Lower lobe of right lung (tissue), 2 donors: Measurements from ENCODE around the gene PALM3. TPM values are rescaled to one million over a fixed set of nuclear protein-coding genes. Genes with fewer than 3 reads are reported as not detected.
"Not testable (repeated sequence)": the region's sequence is repeated elsewhere in the genome, so short reads cannot be mapped to it uniquely, and the experiment has no call there.

Experiments used
- ATAC-seq, 2 donors: fragments of 200-7000 bp; cut with Tn5 transposase; one replicate each; pipeline ENCODE4 v1.9.1; 2020 to 2022; ENCODE audit warnings: mild to moderate bottlenecking in 2 of 2, moderate library complexity in 2 of 2
- DNase-seq: peaks from one replicate; pipeline ENCODE4 v3.0.0-alpha.2; 2020
- H3K27ac ChIP-seq: fragments of 200-600 bp; one replicate; pipeline ENCODE4 v1.8.0; 2022
- H3K27me3 ChIP-seq: fragments of 200-600 bp; one replicate; pipeline ENCODE4 v1.8.0; 2022; ENCODE audit warnings: low read depth
- H3K36me3 ChIP-seq: fragments of 200-600 bp; one replicate; pipeline ENCODE4 v1.8.0; 2022; ENCODE audit warnings: mild to moderate bottlenecking
- H3K4me1 ChIP-seq: fragments of 200-600 bp; one replicate; pipeline ENCODE4 v1.8.0; 2022
- H3K4me3 ChIP-seq: fragments of 200-600 bp; one replicate; pipeline ENCODE4 v1.8.0; 2022; ENCODE audit warnings: mild to moderate bottlenecking
- H3K9me3 ChIP-seq: fragments of 200-600 bp; one replicate; pipeline ENCODE4 v1.8.0; 2022
- intact Hi-C: fragments of 100-400 bp; cut with DNase I; formaldehyde crosslinking; loops from one replicate; pipeline ENCODE4 v1.11.0; 2022
- total RNA-seq: library from RNA; stranded (reverse); fragmentation: NEBNext Ultra II Directional; extraction: Animal tissue kit (Norgen Biotek cat#: 25700); gene quantifications from one replicate; pipeline ENCODE4 v1.2.1, GENCODE V29; 2021
- TF ChIP-seq, protein P1 (sequence below): fragments of 200-600 bp; IDR thresholded peaks from one replicate; pipeline ENCODE4 v1.8.0; 2022; ENCODE audit warnings: antibody characterized with exemption, mild to moderate bottlenecking
- donor health status: DM: no; HTN: yes; CAD: no; lungs with severe emphysema.

PALM3 gene
- total RNA-seq, 1 donor from 2014 or later = 7.7 TPM

DNA sequence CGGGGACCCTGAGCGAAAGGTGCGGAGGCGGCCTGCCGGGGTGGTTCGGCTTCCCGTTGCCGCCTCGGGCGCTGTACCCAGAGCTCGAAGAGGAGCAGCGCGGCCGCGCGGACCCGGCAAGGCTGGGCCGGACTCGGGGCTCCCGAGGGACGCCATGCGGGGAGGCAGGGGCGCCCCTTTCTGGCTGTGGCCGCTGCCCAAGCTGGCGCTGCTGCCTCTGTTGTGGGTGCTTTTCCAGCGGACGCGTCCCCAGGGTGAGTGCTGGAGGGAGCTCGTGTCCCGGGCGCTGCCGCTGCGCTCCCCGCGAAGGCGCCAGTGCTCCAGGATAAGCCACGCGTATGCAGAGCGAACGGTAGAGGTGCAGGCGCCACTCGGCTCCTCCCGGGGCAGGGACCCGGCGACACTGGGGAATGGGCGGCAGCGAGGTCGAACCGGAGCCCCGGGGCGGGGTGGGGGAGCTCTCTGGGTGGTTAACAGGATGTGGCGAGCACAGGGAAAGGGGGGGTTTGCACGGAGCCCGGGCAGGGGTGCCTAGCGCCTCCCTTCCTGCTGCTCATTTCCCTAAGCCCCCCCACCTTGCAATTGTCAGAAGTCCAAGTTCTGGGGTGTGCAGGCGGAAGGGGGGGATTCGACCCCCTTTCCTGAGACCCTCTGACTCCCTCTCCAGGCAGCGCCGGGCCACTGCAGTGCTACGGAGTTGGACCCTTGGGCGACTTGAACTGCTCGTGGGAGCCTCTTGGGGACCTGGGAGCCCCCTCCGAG, 30.0 kb downstream of the PALM3 start, which contains the start of gene IL27RA:
Gene IL27RA (plus strand): TSS at position 44 of the 762 bp plus-strand sequence. CDS start 111 bp downstream, at position 155.
- intact Hi-C loops = no loop called here
- TF ChIP-seq, protein P1, sequence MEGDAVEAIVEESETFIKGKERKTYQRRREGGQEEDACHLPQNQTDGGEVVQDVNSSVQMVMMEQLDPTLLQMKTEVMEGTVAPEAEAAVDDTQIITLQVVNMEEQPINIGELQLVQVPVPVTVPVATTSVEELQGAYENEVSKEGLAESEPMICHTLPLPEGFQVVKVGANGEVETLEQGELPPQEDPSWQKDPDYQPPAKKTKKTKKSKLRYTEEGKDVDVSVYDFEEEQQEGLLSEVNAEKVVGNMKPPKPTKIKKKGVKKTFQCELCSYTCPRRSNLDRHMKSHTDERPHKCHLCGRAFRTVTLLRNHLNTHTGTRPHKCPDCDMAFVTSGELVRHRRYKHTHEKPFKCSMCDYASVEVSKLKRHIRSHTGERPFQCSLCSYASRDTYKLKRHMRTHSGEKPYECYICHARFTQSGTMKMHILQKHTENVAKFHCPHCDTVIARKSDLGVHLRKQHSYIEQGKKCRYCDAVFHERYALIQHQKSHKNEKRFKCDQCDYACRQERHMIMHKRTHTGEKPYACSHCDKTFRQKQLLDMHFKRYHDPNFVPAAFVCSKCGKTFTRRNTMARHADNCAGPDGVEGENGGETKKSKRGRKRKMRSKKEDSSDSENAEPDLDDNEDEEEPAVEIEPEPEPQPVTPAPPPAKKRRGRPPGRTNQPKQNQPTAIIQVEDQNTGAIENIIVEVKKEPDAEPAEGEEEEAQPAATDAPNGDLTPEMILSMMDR = peak; percentile 65

GRCh38 chr19:14030997-14031718, 30.7 kb downstream of the PALM3 start:
- DNase-seq (no peak), ATAC-seq (peak in 1 of 2 donors; percentile 1)
- TF ChIP-seq, protein P1 = no peak
- H3K27ac ChIP-seq = peak overlapping the region; percentile 95
- peaks cover 6% of the 10 kb centered on the region for H3K4me1 ChIP-seq
- peak overlapping the region; percentile 78 for H3K4me3 ChIP-seq
- no peaks in the 10 kb centered on the region for H3K36me3 ChIP-seq
- intact Hi-C loops = no loop called here
- H3K27me3 ChIP-seq = no peaks in the 10 kb centered on the region
- no peaks in the 10 kb centered on the region for H3K9me3 ChIP-seq

More for the DNA sequence above, 30.0 kb downstream of the PALM3 start, which contains the start of gene IL27RA:
- DNase-seq (peak; percentile 81), ATAC-seq (peak; percentile 87 to 90)
- Histone ChIP-seq H3K36me3 (no peaks in the 10 kb centered on the region), H3K27me3 (no peaks in the 10 kb centered on the region), H3K4me1 (peaks cover 6% of the 10 kb centered on the region), H3K27ac (peak within 1 kb of the TSS; percentile 95), H3K4me3 (peak within 1 kb of the TSS; percentile 78), H3K9me3 (no peaks in the 10 kb centered on the region)

DNA sequence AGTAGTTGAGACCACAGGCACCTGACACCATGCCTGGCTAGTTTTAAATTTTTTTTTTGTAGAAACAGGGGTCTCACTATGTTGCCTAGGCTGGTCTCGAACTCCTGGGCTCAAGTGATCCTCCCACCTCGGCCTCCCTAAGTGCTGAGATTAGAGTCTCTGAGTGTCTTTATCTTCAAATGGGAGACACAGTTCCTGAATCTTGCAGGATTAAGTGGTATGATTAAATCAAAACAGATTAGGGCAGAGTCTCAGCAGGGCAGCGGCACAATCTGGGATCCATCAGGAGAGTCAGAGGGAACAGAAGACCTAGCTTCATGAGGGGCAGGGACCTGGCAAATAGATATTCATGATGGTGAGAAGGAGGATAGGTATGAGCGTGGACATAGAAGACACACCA, 33.0 kb downstream of the PALM3 start:
- no peaks in the 10 kb centered on the region for H3K9me3 ChIP-seq
- no peaks in the 10 kb centered on the region for H3K36me3 ChIP-seq
- H3K27ac ChIP-seq = no peak overlapping the region
- H3K4me3 ChIP-seq = no peak overlapping the region
- H3K4me1 ChIP-seq = peaks cover 8% of the 10 kb centered on the region
- intact Hi-C loops = no loop called here
- ATAC-seq (no peak), DNase-seq (no peak)
- no peaks in the 10 kb centered on the region for H3K27me3 ChIP-seq
- TF ChIP-seq, protein P1 = no peak

DNA sequence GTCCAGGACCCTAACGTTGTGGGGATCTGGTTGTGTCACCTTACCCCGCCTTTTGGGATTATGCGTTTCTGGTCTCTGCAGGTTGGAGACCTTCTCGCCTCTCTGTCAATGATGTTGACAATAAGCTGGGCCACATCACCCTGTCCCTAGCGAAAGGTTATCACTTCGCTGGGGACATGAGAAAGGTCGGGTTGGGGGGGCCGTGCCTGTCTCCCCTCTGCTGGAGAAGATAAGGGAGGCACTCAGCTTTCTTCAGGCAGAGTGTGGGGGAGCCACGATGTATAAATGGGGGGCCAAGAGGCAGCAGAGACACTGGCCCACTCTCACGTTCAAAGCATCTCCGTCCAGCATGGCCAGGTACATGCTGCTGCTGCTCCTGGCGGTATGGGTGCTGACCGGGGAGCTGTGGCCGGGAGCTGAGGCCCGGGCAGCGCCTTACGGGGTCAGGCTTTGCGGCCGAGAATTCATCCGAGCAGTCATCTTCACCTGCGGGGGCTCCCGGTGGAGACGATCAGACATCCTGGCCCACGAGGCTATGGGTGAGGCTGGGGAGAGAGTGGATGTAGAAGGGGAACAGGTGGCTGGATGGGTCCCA, 33.9 kb downstream of the PALM3 start, which contains the start of gene RLN3:
Gene RLN3 (plus strand): TSS at position 293 of the 595 bp plus-strand sequence. CDS start 57 bp downstream, at position 350.
- no peak for DNase-seq
- H3K36me3 ChIP-seq = no peaks in the 10 kb centered on the region
- H3K4me3 ChIP-seq = no peak within 1 kb of the TSS
- no peak for ATAC-seq
- H3K4me1 ChIP-seq = peaks cover 17% of the 10 kb centered on the region
- H3K9me3 ChIP-seq = no peaks in the 10 kb centered on the region
- H3K27me3 ChIP-seq = no peaks in the 10 kb centered on the region
- intact Hi-C loops = no loop called here
- TF ChIP-seq, protein P1 = no peak
- H3K27ac ChIP-seq = no peak within 1 kb of the TSS

- H3K36me3 ChIP-seq, H3K27me3 ChIP-seq, ATAC-seq, H3K27ac ChIP-seq, intact Hi-C loops, DNase-seq, H3K9me3 ChIP-seq, H3K4me3 ChIP-seq: not testable (repeated sequence)
- peaks cover 17% of the 10 kb centered on the region for H3K4me1 ChIP-seq
Measured at GRCh38 chr19:14026652-14027192, 35.2 kb downstream of the PALM3 start.
